ENCODE results near the gene SYT1. TPM values are rescaled to one million over a fixed set of nuclear protein-coding genes. Genes with fewer than 3 reads are reported as not detected.

Gene SYT1
- total and polyA plus RNA-seq, 2 of the 8 experiments (the other 6 are each of a cell fraction or from before 2014, with no cell fraction given) = 11.0 to 34.6 TPM

DNA sequence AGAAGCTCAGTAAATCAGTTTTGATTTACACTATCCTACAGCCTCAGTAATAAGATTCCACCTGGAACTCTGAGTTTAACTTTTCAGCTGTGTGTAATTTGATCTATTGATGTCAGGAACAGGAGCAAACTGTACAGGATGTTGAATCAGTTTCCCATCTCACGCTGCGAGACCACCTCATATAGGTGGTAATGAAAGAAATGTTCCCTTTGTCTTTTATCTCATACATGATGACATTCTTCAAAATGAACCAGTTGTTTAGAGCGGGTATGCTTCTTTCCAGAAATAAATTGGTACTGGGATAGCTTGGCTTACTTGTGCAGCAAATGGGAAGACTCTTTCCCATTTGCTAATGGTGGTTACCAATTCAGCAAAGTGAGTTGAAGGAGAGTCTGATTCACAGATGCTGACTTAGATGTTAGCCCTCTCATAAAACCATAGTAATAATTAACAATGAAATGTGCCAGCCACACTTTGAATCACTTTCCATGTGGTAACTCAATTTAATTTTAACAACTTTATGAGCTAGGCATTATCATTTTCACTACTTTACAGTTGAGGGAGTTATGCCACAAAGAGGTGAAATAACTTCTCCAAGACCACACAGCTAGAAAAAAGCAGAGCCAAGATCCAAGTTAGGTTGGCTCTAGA is 574.7 kb downstream of the SYT1 start:
- Histone ChIP-seq H3K4ac (replicated peaks; ENCODE audit: insufficient read length, low read depth, low read length) (no peak overlapping the region), H2BK15ac (ENCODE audit: low read length) (no peak overlapping the region), H3K18ac (ENCODE audit: extremely low read depth, low read length) (no peak overlapping the region), H4K8ac (ENCODE audit: extremely low read depth, insufficient read depth, low read length) (no peak overlapping the region), H3K23ac (ENCODE audit: insufficient read length) (no peak overlapping the region), H3K9me3 (ENCODE audit: insufficient read depth in 2 of 2, low read depth in 1 of 2, low read length in 1 of 2) (no peaks in the 10 kb centered on the region), H3K4me1 (replicated peaks in 1 of 4; ENCODE audit: control insufficient read depth in 3 of 4, insufficient read depth in 4 of 4, low read length in 3 of 4) (no peaks in the 10 kb centered on the region), H4K91ac (replicated peaks; ENCODE audit: insufficient read length, low read length) (no peak overlapping the region), H3K27me3 (replicated peaks in 1 of 4; ENCODE audit: control insufficient read depth in 3 of 4, extremely low read depth in 1 of 4, insufficient read depth in 3 of 4, low read length in 3 of 4) (peaks cover 0 to 1% (median 0%) of the 10 kb centered on the region in 4 experiments; a peak in 1 of 7 replicates), H2BK120ac (replicated peaks; ENCODE audit: low read depth, low read length) (no peak overlapping the region), H3K14ac (ENCODE audit: insufficient read length) (no peak overlapping the region), H3K79me2 (ENCODE audit: control insufficient read depth in 1 of 2, insufficient read depth in 2 of 2, low read length in 2 of 2) (no peaks in the 10 kb centered on the region), H3K23me2 (ENCODE audit: low read depth, low read length) (no peaks in the 10 kb centered on the region), H2BK12ac (ENCODE audit: low read depth, low read length) (no peak overlapping the region), H2BK5ac (ENCODE audit: low read depth, low read length) (no peak overlapping the region), H3K27ac (ENCODE audit: low read depth, low read length) (no peak overlapping the region), H2AK5ac (ENCODE audit: low read depth, low read length) (no peak overlapping the region), H3K4me3 (ENCODE audit: extremely low read depth in 1 of 4, insufficient read depth in 2 of 4, low read depth in 3 of 4, low read length in 4 of 4) (no peak overlapping the region), H2BK20ac (ENCODE audit: low read length) (no peak overlapping the region), H3K79me1 (ENCODE audit: low read depth, low read length) (no peaks in the 10 kb centered on the region), H3K9ac (replicated peaks in 1 of 4; ENCODE audit: extremely low read depth in 1 of 4, low read depth in 3 of 4, low read length in 3 of 4) (no peak overlapping the region), H4K20me1 (replicated peaks in 1 of 2; ENCODE audit: control insufficient read depth in 1 of 2, insufficient read depth in 2 of 2, low read length in 2 of 2) (no peaks in the 10 kb centered on the region), H3K36me3 (ENCODE audit: control insufficient read depth in 2 of 4, insufficient read depth in 4 of 4, low read length in 3 of 4) (peaks cover 0 to 4% (median 0%) of the 10 kb centered on the region in 4 experiments; a peak in 2 of 8 replicates), H4K5ac (ENCODE audit: insufficient read length, low read depth, low read length) (no peak overlapping the region), H2AFZ (ENCODE audit: low read length) (no peak overlapping the region), H3K56ac (replicated peaks; ENCODE audit: insufficient read length, low read depth, low read length) (no peak overlapping the region), H3K4me2 (ENCODE audit: insufficient read depth in 1 of 2, low read depth in 2 of 2, low read length in 2 of 2) (no peak overlapping the region)
- 92% methylated on average over 3 of the region's 3 CpGs; no CpG with 5 or more reads in 1 of the 2 experiments for WGBS, 2 experiments (ENCODE audit: extremely low coverage in 1 of 2, insufficient coverage in 1 of 2, insufficient read length in 1 of 2, insufficient replicate concordance in 2 of 2, low coverage in 1 of 2, low lambda C conversion rate in 2 of 2, missing lambda C conversion rate in 1 of 2)
- ChIA-PET POLR2A (ENCODE audit: partially characterized antibody) (interaction anchor here (0.8 kb wide), 1 partner anchor 13 kb away, joined by 4 read pairs; no protein-coding TSS in a partner anchor), CTCF (ENCODE audit: partially characterized antibody) (interaction anchor here (1.0 to 1.6 kb wide), 6 partner anchors 8 to 691 kb away, joined by 3 to 6 read pairs (median 5); no protein-coding TSS in a partner anchor)
- FAIRE-seq (no peak), DNase-seq (ENCODE audit: low read depth in 1 of 2, low spot score in 2 of 2) (no peak)
- TF ChIP-seq CBX8 (IDR thresholded peaks at IDR 0.05; ENCODE audit: borderline replicate concordance, low read depth, low read length) (no peak), RXRA (IDR thresholded peaks at IDR 0.05; ENCODE audit: insufficient read depth, low read depth, low read length) (no peak), BACH1 (IDR thresholded peaks at IDR 0.05; ENCODE audit: low read length) (no peak), CEBPB (IDR thresholded peaks at IDR 0.05; ENCODE audit: low read depth, low read length) (no peak), GTF2F1 (IDR thresholded peaks at IDR 0.05; ENCODE audit: borderline replicate concordance, low read depth, low read length) (no peak), SUZ12 (IDR thresholded peaks at IDR 0.05; ENCODE audit: low read length) (no peak), SAP30 (IDR thresholded peaks at IDR 0.05; ENCODE audit: insufficient read depth, insufficient replicate concordance, low read length) (no peak), BCL11A (IDR thresholded peaks at IDR 0.05; ENCODE audit: low read depth in 2 of 2, low read length in 2 of 2) (no peak)

All from H1 (cell line).